Dermis blood vessel endothelial cell (primary cell): Measurements from ENCODE around the gene SMIM3. TPM values are rescaled to one million over a fixed set of nuclear protein-coding genes. Genes with fewer than 3 reads are reported as not detected.
A peak's percentile ranks its signal among the peaks of the same experiment; 100 is the strongest.
"Not testable (repeated sequence)": the region's sequence is repeated elsewhere in the genome, so short reads cannot be mapped to it uniquely, and the experiment has no call there.

Experiments used
- DNase-seq: peaks from one replicate; pipeline ENCODE4 v3.0.0; 2010
- total RNA-seq: library from RNA; depleted of rRNA; stranded (reverse); fragments of >200 nt; gene quantifications from 2 replicates; pipeline ENCODE4 v1.2.3, GENCODE V29; 2014

The SMIM3 gene
- total RNA-seq, 1 donor from 2014 or later, result 4.1 TPM

GRCh38 chr5:150765011-150765798, 13.4 kb upstream of the SMIM3 start:
- no peak for DNase-seq

GRCh38 chr5:150765799-150766169, 12.8 kb upstream of the SMIM3 start:
- DNase-seq, result no peak

GRCh38 chr5:150766251-150766650, 12.3 kb upstream of the SMIM3 start:
- no peak for DNase-seq

- DNase-seq, result no peak
These were observed 7.3 kb upstream of the SMIM3 start for GRCh38 chr5:150771034-150771795.

GRCh38 chr5:150774145-150774544, 4.4 kb upstream of the SMIM3 start:
- peak; percentile 75 for DNase-seq

GRCh38 chr5:150777685-150778084, 872 bp upstream of the SMIM3 start:
- DNase-seq, result peak; percentile 19

GRCh38 chr5:150778088-150778516, 455 bp upstream of the SMIM3 start:
- peak; percentile 72 for DNase-seq

- DNase-seq, result no peak
These were observed 1.0 kb downstream of the SMIM3 start for GRCh38 chr5:150779397-150780186.

GRCh38 chr5:150780187-150780692, 1.7 kb downstream of the SMIM3 start:
- no peak for DNase-seq

- DNase-seq, result no peak
These were observed 2.3 kb downstream of the SMIM3 start for GRCh38 chr5:150780816-150781221.

- DNase-seq, result no peak
These were observed 3.4 kb downstream of the SMIM3 start for GRCh38 chr5:150781706-150782614.

GRCh38 chr5:150782850-150783249, 4.3 kb downstream of the SMIM3 start:
- DNase-seq, result no peak

GRCh38 chr5:150783422-150783928, 4.9 kb downstream of the SMIM3 start:
- DNase-seq, result peak; percentile 74

GRCh38 chr5:150785950-150786349, 7.4 kb downstream of the SMIM3 start:
- no peak for DNase-seq

GRCh38 chr5:150786876-150787275, 8.3 kb downstream of the SMIM3 start:
- DNase-seq, result no peak

- DNase-seq, result no peak
These were observed 9.1 kb downstream of the SMIM3 start for GRCh38 chr5:150787656-150788055.

GRCh38 chr5:150788977-150789376, 10.4 kb downstream of the SMIM3 start:
- no peak for DNase-seq

- DNase-seq, result no peak
These were observed 10.9 kb downstream of the SMIM3 start for GRCh38 chr5:150789450-150789849.

- peak; percentile 90 for DNase-seq
These were observed 11.5 kb downstream of the SMIM3 start for GRCh38 chr5:150789943-150790611.

- DNase-seq, result no peak
These were observed 13.0 kb downstream of the SMIM3 start for GRCh38 chr5:150791536-150791935.

GRCh38 chr5:150793423-150793888, 14.9 kb downstream of the SMIM3 start:
- not testable (repeated sequence) for DNase-seq
